Measurements from ENCODE around the gene PPFIBP1. TPM values are rescaled to one million over a fixed set of nuclear protein-coding genes. Genes with fewer than 3 reads are reported as not detected.

Gene PPFIBP1
- total and polyA plus RNA-seq, 2 experiments from 2014 or later = 23.5 to 30.9 TPM

- Histone ChIP-seq H3K4me1 (ENCODE audit: low read depth) (no peaks in the 10 kb centered on the region), H3K9me3 (ENCODE audit: low read depth) (no peaks in the 10 kb centered on the region), H3K27ac (no peak overlapping the region), H3K36me3 (no peaks in the 10 kb centered on the region), H3K4me3 (no peak overlapping the region), H3K27me3 (no peaks in the 10 kb centered on the region)
- peak in 1 of 2 donors; percentile 58 for DNase-seq (ENCODE audit: low read depth in 1 of 2, low spot score in 1 of 2)
- TF ChIP-seq CTCF (IDR thresholded peaks at IDR 0.05; ENCODE audit: low read depth, low read length) = no peak
These were observed 18.9 kb upstream of the PPFIBP1 start for GRCh38 chr12:27505109-27505508.

- Histone ChIP-seq H3K27me3 (no peaks in the 10 kb centered on the region), H3K9me3 (ENCODE audit: low read depth) (no peaks in the 10 kb centered on the region), H3K36me3 (no peaks in the 10 kb centered on the region), H3K4me1 (ENCODE audit: low read depth) (no peaks in the 10 kb centered on the region), H3K27ac (no peak overlapping the region), H3K4me3 (no peak overlapping the region)
- DNase-seq (ENCODE audit: low read depth in 1 of 2, low spot score in 1 of 2) = peak in 1 of 2 donors; percentile 31
- no peak for TF ChIP-seq CTCF (IDR thresholded peaks at IDR 0.05; ENCODE audit: low read depth, low read length)
These were observed 18.2 kb upstream of the PPFIBP1 start for GRCh38 chr12:27505761-27506160.

GRCh38 chr12:27506645-27507189 is 17.3 kb upstream of the PPFIBP1 start:
- H3K27ac ChIP-seq = no peak overlapping the region
- no peak for TF ChIP-seq CTCF (IDR thresholded peaks at IDR 0.05; ENCODE audit: low read depth, low read length)
- no peak for DNase-seq (ENCODE audit: low read depth in 1 of 2, low spot score in 1 of 2)
- no peaks in the 10 kb centered on the region for H3K27me3 ChIP-seq
- peaks cover 9% of the 10 kb centered on the region for H3K4me1 ChIP-seq (ENCODE audit: low read depth)
- no peak overlapping the region for H3K4me3 ChIP-seq
- H3K9me3 ChIP-seq (ENCODE audit: low read depth) = no peaks in the 10 kb centered on the region
- H3K36me3 ChIP-seq = no peaks in the 10 kb centered on the region

- DNase-seq (ENCODE audit: low read depth in 1 of 2, low spot score in 1 of 2) = no peak
- Histone ChIP-seq H3K4me3 (no peak overlapping the region), H3K27ac (no peak overlapping the region), H3K27me3 (no peaks in the 10 kb centered on the region), H3K9me3 (ENCODE audit: low read depth) (no peaks in the 10 kb centered on the region), H3K36me3 (no peaks in the 10 kb centered on the region), H3K4me1 (ENCODE audit: low read depth) (peaks cover 13% of the 10 kb centered on the region)
- no peak for TF ChIP-seq CTCF (IDR thresholded peaks at IDR 0.05; ENCODE audit: low read depth, low read length)
These were observed 15.1 kb upstream of the PPFIBP1 start for GRCh38 chr12:27508736-27509431.

GRCh38 chr12:27511031-27511722 is 12.8 kb upstream of the PPFIBP1 start:
- Histone ChIP-seq H3K27me3 (no peaks in the 10 kb centered on the region), H3K36me3 (no peaks in the 10 kb centered on the region), H3K4me1 (ENCODE audit: low read depth) (peaks cover 13% of the 10 kb centered on the region), H3K4me3 (no peak overlapping the region), H3K9me3 (ENCODE audit: low read depth) (no peaks in the 10 kb centered on the region), H3K27ac (peak overlapping the region; percentile 86)
- peak in 1 of 2 donors; percentile 81 for DNase-seq (ENCODE audit: low read depth in 1 of 2, low spot score in 1 of 2)
- TF ChIP-seq CTCF (IDR thresholded peaks at IDR 0.05; ENCODE audit: low read depth, low read length) = no peak

Data from cardiac muscle cell (in vitro differentiated cells and primary cell).